Measurements from ENCODE around the gene NNMT. TPM values are rescaled to one million over a fixed set of nuclear protein-coding genes. Genes with fewer than 3 reads are reported as not detected.
A peak's percentile ranks its signal among the peaks of the same experiment; 100 is the strongest.

NNMT gene
- total and polyA plus RNA-seq, 5 experiments from 2014 or later = not detected

GRCh38 chr11:114346709-114347141 is 50.5 kb downstream of the NNMT start:
- H3K9me3 Mint-ChIP-seq = peaks cover 0 to 2% (median 0%) of the 10 kb centered on the region in 9 donors
- POLR2A ChIA-PET = no interaction called here
- ATAC-seq = peak in 1 of 2 donors; percentile 22

GRCh38 chr11:114348200-114349191 is 52.3 kb downstream of the NNMT start:
- H3K4me1 Mint-ChIP-seq = peaks cover 0 to 4% (median 0%) of the 10 kb centered on the region in 4 donors
- no peak for ATAC-seq
- H3K9me3 Mint-ChIP-seq = peaks cover 0 to 2% (median 0%) of the 10 kb centered on the region in 9 donors

More at GRCh38 chr11:114346709-114347141, 50.5 kb downstream of the NNMT start:
- Mint-ChIP-seq H3K4me1 (peaks cover 0 to 4% (median 0%) of the 10 kb centered on the region in 4 donors), H3K27ac (peak overlapping the region in 2 of 10 donors; percentile 11 to 50), H3K4me3 (peak overlapping the region in 9 of 10 donors; percentile 8 to 63 (median 28)), H3K36me3 (no peaks in the 10 kb centered on the region), H3K27me3 (no peaks in the 10 kb centered on the region)
- peak in 3 of 10 donors; percentile 1 to 25 (median 5) for DNase-seq

GRCh38 chr11:114350022-114350421 is 53.8 kb downstream of the NNMT start:
- DNase-seq (no peak), ATAC-seq (no peak)
- H3K36me3 Mint-ChIP-seq = no peaks in the 10 kb centered on the region
- peaks cover 0 to 3% (median 0%) of the 10 kb centered on the region in 9 donors for H3K9me3 Mint-ChIP-seq
- no peaks in the 10 kb centered on the region for H3K27me3 Mint-ChIP-seq
- peaks cover 0 to 4% (median 0%) of the 10 kb centered on the region in 4 donors for H3K4me1 Mint-ChIP-seq
- no peak overlapping the region for H3K4me3 Mint-ChIP-seq
- no peak overlapping the region for H3K27ac Mint-ChIP-seq
- POLR2A ChIA-PET = no interaction called here

More at GRCh38 chr11:114348200-114349191, 52.3 kb downstream of the NNMT start:
- Mint-ChIP-seq H3K27me3 (no peaks in the 10 kb centered on the region), H3K36me3 (no peaks in the 10 kb centered on the region), H3K4me3 (no peak overlapping the region), H3K27ac (no peak overlapping the region)
- DNase-seq = peak in 6 of 10 donors; percentile 10 to 62 (median 36)
- POLR2A ChIA-PET = interaction anchor here (0.9 kb wide), 1 partner anchor 91 kb away, joined by 3 read pairs; the partner anchor contains the start of gene REXO2

GRCh38 chr11:114353443-114353842 is 57.2 kb downstream of the NNMT start:
- Mint-ChIP-seq H3K36me3 (no peaks in the 10 kb centered on the region), H3K27me3 (peaks cover 0 to 8% (median 2%) of the 10 kb centered on the region in 5 donors), H3K9me3 (peaks cover 0 to 5% (median 0%) of the 10 kb centered on the region in 9 donors), H3K27ac (no peak overlapping the region), H3K4me3 (no peak overlapping the region), H3K4me1 (no peaks in the 10 kb centered on the region)
- POLR2A ChIA-PET = no interaction called here
- DNase-seq (no peak), ATAC-seq (no peak)

GRCh38 chr11:114354076-114354475 is 57.9 kb downstream of the NNMT start:
- Mint-ChIP-seq H3K36me3 (no peaks in the 10 kb centered on the region), H3K9me3 (peaks cover 0 to 5% (median 0%) of the 10 kb centered on the region in 9 donors), H3K4me3 (no peak overlapping the region), H3K27ac (no peak overlapping the region), H3K27me3 (peaks cover 0 to 8% (median 7%) of the 10 kb centered on the region in 5 donors), H3K4me1 (no peaks in the 10 kb centered on the region)
- ATAC-seq = no peak
- POLR2A ChIA-PET = no interaction called here
- no peak for DNase-seq

- no peak for ATAC-seq
- Mint-ChIP-seq H3K27me3 (peaks cover 0 to 19% (median 7%) of the 10 kb centered on the region in 5 donors), H3K4me1 (no peaks in the 10 kb centered on the region), H3K4me3 (no peak overlapping the region), H3K36me3 (no peaks in the 10 kb centered on the region), H3K27ac (no peak overlapping the region), H3K9me3 (peaks cover 0 to 5% (median 0%) of the 10 kb centered on the region in 9 donors)
- POLR2A ChIA-PET = no interaction called here
- no peak for DNase-seq
Observed at GRCh38 chr11:114358716-114359115, 62.5 kb downstream of the NNMT start.

GRCh38 chr11:114359342-114359741 is 63.1 kb downstream of the NNMT start:
- H3K27me3 Mint-ChIP-seq = peaks cover 0 to 21% (median 7%) of the 10 kb centered on the region in 5 donors
- ATAC-seq = no peak
- DNase-seq = no peak
- POLR2A ChIA-PET = no interaction called here
- H3K9me3 Mint-ChIP-seq = peaks cover 0 to 5% (median 0%) of the 10 kb centered on the region in 9 donors
- no peak overlapping the region for H3K4me3 Mint-ChIP-seq
- H3K27ac Mint-ChIP-seq = no peak overlapping the region
- H3K36me3 Mint-ChIP-seq = no peaks in the 10 kb centered on the region
- H3K4me1 Mint-ChIP-seq = no peaks in the 10 kb centered on the region

- Mint-ChIP-seq H3K27me3 (peaks cover 0 to 30% (median 16%) of the 10 kb centered on the region in 5 donors), H3K4me1 (no peaks in the 10 kb centered on the region), H3K4me3 (no peak overlapping the region), H3K27ac (no peak overlapping the region), H3K36me3 (no peaks in the 10 kb centered on the region), H3K9me3 (no peaks in the 10 kb centered on the region)
- POLR2A ChIA-PET = no interaction called here
- ATAC-seq (no peak), DNase-seq (no peak)
Observed at GRCh38 chr11:114362326-114362725, 66.1 kb downstream of the NNMT start.

GRCh38 chr11:114362958-114363357 is 66.8 kb downstream of the NNMT start:
- peaks cover 0 to 30% (median 10%) of the 10 kb centered on the region in 5 donors for H3K27me3 Mint-ChIP-seq
- DNase-seq = no peak
- no peaks in the 10 kb centered on the region for H3K36me3 Mint-ChIP-seq
- no peaks in the 10 kb centered on the region for H3K4me1 Mint-ChIP-seq
- no peak for ATAC-seq
- H3K4me3 Mint-ChIP-seq = no peak overlapping the region
- H3K27ac Mint-ChIP-seq = no peak overlapping the region
- POLR2A ChIA-PET = no interaction called here
- H3K9me3 Mint-ChIP-seq = no peaks in the 10 kb centered on the region

Other genes with a start within 250 kb of the NNMT start
- gene ZBTB16, start 236.7 kb upstream of the NNMT start, total RNA-seq = 1 to 10 TPM; 1.3 to 2.5 TPM
- gene ZBTB16, start 236.7 kb upstream of the NNMT start, polyA plus RNA-seq = 1 to 10 TPM in 2 of 3 donors, under 1 TPM in 1; 0.21 to 7.5 (median 4.4) TPM
- 10 to 100 TPM; 18.2 to 18.3 TPM for gene C11orf71, start 104.1 kb downstream of the NNMT start, total RNA-seq
- gene C11orf71, start 104.1 kb downstream of the NNMT start, polyA plus RNA-seq = 10 to 100 TPM; 11.8 to 19.2 (median 16.1) TPM
- gene RBM7, start 104.3 kb downstream of the NNMT start, total RNA-seq = 10 to 100 TPM; 46.2 to 46.4 TPM
- 10 to 100 TPM; 13.8 to 34.0 (median 20.3) TPM for gene RBM7, start 104.3 kb downstream of the NNMT start, polyA plus RNA-seq
- 10 to 100 TPM; 60.6 to 65.0 TPM for gene REXO2, start 143.1 kb downstream of the NNMT start, total RNA-seq
- 10 to 100 TPM; 45.8 to 49.5 (median 47.9) TPM for gene REXO2, start 143.1 kb downstream of the NNMT start, polyA plus RNA-seq

Measured in naive thymus-derived CD8-positive, alpha-beta T cell (primary cell).